NOMO-1 treated with DMSO at 0.1 percent for 48 hours (cell line): ENCODE results near the gene IL5.
"Not testable (repeated sequence)": the region's sequence is repeated elsewhere in the genome, so short reads cannot be mapped to it uniquely, and the experiment has no call there.

Source experiments
- DNase-seq: peaks from one replicate; lab custom pipeline; 2025; ENCODE audit not compliant: unreplicated experiment; lab: John Stamatoyannopoulos, UW

The IL5 gene

DNA sequence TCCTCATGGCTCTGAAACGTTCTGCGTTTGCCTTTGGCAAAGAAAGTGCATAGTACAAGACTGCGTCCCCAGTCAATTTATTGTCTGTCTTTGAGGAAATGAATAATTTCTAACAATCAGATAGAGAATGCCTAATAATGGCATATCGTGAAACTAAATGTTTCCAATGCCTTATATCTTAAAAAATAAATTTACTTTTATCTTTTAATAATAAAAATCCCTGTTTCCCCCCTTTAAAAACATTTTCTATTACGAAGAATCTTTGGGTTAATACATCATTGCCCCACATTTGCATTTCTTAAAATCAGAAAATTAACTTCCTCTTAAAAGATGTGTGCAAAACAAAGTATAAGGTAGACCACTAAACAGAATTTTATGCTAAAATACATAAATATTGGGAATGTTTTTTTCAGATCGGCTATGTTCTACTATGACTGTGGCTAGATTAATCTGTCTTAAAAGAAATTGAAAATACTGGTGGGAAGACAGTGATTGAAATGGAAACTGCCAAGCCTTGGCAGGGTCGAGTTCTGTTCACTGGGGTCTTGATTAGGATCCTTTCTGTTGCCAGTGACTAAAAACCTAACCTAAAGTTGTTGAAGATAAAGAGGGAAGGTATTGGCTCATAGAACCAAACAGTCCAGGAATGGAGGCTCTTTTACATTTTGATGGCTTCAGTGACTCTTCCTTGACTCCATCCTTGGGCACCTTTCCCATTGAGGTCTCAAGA, at the start of gene IL5:
Gene IL5, minus strand, starts transcription at position 51 of the 730 bp plus-strand sequence. Its CDS starts 44 bp downstream, at position 7.
- DNase-seq, result no peak

GRCh38 chr5:132592521-132592920, 49.2 kb upstream of the IL5 start:
- DNase-seq, result no peak

GRCh38 chr5:132591145-132591544, 47.8 kb upstream of the IL5 start:
- no peak for DNase-seq

- DNase-seq, result no peak
Observed at GRCh38 chr5:132589467-132589866, 46.1 kb upstream of the IL5 start.

DNA sequence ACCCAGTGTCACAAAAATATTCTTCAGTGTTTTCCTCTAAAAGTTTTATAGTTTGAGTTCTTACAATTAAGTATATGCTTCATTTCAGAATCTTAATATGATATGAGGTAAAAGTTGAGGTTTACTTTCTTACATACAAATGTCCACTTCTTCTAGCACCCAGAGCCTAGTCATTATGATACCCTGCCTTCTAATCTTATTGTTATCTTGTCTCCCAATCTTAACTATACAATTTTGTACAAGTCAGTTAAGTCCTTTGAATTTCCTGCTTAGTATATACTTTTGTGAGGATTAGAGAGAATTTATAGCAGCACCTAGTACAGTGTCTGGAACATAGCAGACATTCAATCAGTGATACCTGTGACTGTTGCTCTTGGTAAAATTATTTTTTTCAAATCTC, 42.7 kb upstream of the IL5 start:
- no peak for DNase-seq

GRCh38 chr5:132584560-132584959, 41.2 kb upstream of the IL5 start:
- DNase-seq, result not testable (repeated sequence)

- no peak for DNase-seq
Observed at GRCh38 chr5:132576123-132576522, 32.8 kb upstream of the IL5 start.

- DNase-seq, result no peak
Observed at GRCh38 chr5:132566657-132567056, 23.3 kb upstream of the IL5 start.

GRCh38 chr5:132564555-132564954, 21.2 kb upstream of the IL5 start:
- not testable (repeated sequence) for DNase-seq

- no peak for DNase-seq
Observed at GRCh38 chr5:132561601-132562000, 18.3 kb upstream of the IL5 start.

GRCh38 chr5:132559383-132560060, 16.2 kb upstream of the IL5 start:
- DNase-seq, result no peak

DNA sequence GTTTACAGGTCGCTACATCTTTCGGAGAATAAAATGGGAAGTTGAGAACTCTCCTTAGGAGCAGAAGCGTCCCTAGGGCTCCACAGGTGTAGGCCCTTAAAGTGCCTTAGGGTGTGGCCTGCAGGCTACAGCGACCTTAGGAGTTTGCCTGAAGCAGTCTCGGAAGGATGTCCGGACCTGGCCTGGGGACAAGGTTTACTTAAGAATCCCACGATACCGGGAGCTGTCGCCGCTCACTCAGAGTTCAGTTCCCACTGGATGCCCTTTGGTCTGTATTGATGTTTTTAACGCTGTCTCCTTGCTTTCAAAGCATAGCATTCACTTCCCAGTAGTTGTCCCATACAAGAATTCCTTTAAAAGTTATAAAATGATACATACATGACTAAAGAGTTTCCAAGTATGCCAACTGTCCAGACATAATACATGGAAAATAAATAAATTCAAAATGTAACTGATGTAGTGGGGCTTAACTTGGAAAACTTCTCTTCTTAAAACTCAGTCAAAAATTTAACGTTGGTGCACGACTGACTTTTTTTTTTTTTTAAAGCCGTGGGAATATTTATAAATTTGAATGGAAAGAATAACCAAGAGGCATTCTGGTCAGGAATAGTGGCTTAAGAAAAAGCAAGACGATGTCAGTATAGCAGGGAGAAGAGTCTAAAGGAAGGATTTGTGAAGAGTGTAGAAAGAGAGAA, 14.3 kb upstream of the IL5 start:
- no peak for DNase-seq

GRCh38 chr5:132556763-132557477, 13.6 kb upstream of the IL5 start, which contains the start of gene RAD50:
TSS of gene RAD50 (plus strand) at chr5:132556977. CDS start at chr5:132557325, 348 bp downstream.
- peak; percentile 79 for DNase-seq

- no peak for DNase-seq
Observed at GRCh38 chr5:132556153-132556762, 12.9 kb upstream of the IL5 start.

GRCh38 chr5:132549576-132549975, 6.3 kb upstream of the IL5 start:
- DNase-seq, result no peak

GRCh38 chr5:132548834-132549233, 5.5 kb upstream of the IL5 start:
- not testable (repeated sequence) for DNase-seq

GRCh38 chr5:132547269-132547668, 3.9 kb upstream of the IL5 start:
- no peak for DNase-seq

- no peak for DNase-seq
Observed at GRCh38 chr5:132546108-132546507, 2.8 kb upstream of the IL5 start.

GRCh38 chr5:132540764-132541163, 2.6 kb downstream of the IL5 start:
- no peak for DNase-seq

GRCh38 chr5:132540149-132540548, 3.2 kb downstream of the IL5 start:
- DNase-seq, result no peak

DNA sequence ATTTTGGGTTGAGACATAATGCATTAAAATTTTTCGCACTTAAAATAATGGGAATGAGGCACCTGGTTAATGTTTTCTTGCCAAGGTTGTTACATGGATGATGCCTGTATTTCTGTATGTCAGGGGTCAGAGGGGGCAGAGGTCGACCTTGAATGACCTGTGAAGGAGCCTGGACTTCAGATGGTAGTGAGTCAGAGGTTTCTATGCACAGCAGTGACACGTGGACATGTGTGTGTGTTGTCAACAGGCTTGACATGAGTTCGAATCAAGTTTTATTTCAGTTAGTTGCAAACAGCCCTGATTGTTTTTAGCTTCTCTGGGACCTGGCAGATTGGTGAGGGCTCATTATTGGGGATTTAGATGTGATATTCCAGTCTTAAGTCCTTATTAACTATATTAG, 3.6 kb downstream of the IL5 start:
- DNase-seq, result no peak
